Forelimb muscle (tissue), 1 donor: ENCODE measurements around the gene AADAT. TPM values are rescaled to one million over a fixed set of nuclear protein-coding genes. Genes with fewer than 3 reads are reported as not detected.
"Not testable (repeated sequence)": the region's sequence is repeated elsewhere in the genome, so short reads cannot be mapped to it uniquely, and the experiment has no call there.

Experiments
- DNase-seq: peaks from one replicate; pipeline ENCODE4 v3.0.0-alpha.2; 2013; ENCODE audit warnings: low read depth
- polyA plus RNA-seq: library from polyadenylated mRNA; unstranded; fragments of 120-200 nt; gene quantifications from one replicate; pipeline ENCODE4 v1.2.1, GENCODE V29; 2013; ENCODE audit not compliant: insufficient read length

AADAT gene
- 16.9 TPM for polyA plus RNA-seq

DNA sequence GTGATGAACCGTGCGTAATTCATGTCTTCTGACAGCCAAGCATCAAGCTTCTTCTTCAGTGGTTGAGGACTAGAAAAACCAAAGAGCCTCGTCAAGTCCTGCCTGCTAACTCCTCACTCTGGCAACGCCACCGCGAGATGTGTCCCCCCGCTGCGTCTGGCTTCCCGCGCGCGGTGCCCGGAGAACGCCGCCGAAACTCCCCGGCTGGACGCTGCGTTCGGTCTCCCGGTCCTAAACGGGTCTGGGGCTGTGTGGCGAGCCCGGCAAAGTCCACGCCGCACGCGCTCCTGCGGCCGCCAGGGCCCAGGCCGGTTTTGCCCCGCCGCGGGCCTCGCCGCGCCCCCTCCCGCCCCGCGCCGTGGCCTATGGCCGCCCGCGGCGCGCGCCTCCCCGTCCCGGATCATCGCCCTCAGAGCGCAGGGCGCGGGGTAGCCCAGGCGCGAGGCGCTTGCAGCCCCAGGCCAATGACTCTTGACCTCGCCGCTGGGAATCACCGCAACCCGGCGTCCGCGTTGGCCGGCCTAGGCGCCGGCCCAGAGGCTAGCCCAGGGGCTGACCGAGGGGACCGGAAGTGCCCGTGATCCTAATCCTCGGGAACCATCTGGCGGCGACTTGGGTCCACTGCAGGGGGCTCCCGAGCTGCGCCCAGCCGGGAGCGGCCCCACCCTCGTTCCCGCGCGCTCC is at the start of gene AADAT:
Gene AADAT, minus strand, starts transcription at position 289 of the 684 bp plus-strand sequence. Its CDS starts 266 bp downstream, at position 23.
- peak; percentile 40 for DNase-seq

DNA sequence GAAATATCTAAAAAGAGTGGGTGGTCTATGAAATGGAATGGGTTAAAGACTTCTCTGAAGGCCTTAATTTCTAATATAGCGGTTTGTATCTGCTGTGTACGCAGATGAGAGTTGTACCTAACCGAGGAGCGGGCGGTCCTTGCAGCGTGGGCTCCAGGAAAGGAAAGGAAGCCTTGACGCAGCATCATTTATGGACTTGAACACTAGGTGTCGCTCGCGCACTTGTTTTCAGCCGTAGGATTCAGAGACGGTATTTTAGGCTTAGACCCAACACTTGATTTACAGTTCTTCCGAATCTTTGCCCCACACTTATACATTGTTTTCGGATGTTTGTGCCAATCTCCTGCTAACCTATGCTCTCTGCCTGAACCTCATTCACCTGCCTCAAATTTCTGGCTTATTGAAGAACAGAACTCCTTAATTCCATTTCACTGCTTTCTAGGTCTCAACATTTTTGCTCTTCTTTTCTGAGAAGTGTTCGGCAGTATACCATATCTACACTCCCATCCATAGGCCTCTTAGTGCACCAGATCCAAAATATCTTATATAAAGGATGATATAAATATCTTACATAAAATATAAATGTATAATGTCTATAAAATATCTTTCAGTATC is 48.9 kb upstream of the AADAT start:
- DNase-seq: peak; percentile 60

DNA sequence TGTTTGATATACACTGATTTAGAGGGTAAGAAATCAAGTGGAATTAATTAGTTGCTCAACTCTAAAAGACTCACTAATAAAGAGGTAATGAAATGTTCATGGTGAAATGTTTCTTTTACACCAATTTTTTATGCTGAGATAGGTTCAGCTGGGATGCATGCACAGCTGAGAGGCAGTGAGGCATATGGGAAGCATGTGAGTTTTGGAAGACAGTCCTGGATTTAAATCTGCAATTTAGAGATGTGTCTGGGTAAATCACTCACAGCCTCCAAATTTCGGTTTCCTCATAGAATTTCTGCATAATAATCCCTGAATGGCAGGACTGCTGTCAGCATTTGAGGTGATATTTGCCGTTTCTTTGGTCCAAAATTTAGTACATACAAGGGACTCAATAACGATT is 48.2 kb upstream of the AADAT start:
- DNase-seq: no peak

GRCh38 chr4:170137466-170137865 is 47.7 kb upstream of the AADAT start:
- no peak for DNase-seq

GRCh38 chr4:170134821-170135220 is 45.1 kb upstream of the AADAT start:
- no peak for DNase-seq

GRCh38 chr4:170128219-170128804 is 38.6 kb upstream of the AADAT start:
- DNase-seq: no peak

DNA sequence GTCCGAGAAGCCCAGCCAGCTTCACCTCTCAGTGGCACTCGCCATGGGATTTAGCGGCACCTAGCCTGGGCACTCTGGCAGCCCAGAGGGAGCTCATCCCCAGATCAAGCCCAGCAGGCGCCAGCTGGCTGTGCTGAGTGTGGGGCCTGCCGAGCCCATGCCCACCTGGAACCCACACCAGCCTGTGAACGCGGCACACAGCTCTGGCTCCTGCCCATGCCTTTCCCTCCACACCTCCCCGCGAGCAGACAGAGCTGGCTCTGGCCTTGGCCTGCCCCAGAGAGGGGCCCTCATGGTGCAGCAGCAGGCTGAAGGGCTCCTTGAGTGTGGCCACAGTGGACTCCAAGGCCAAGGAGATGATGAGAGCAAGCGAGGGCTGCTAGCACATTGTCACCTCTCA is 38.0 kb upstream of the AADAT start:
- DNase-seq: no peak

- DNase-seq: no peak
Measured at GRCh38 chr4:170124406-170124805, 34.6 kb upstream of the AADAT start.

GRCh38 chr4:170122252-170122651 is 32.5 kb upstream of the AADAT start:
- DNase-seq: no peak

GRCh38 chr4:170114636-170115035 is 24.9 kb upstream of the AADAT start:
- DNase-seq: no peak

GRCh38 chr4:170114183-170114582 is 24.4 kb upstream of the AADAT start:
- not testable (repeated sequence) for DNase-seq

DNA sequence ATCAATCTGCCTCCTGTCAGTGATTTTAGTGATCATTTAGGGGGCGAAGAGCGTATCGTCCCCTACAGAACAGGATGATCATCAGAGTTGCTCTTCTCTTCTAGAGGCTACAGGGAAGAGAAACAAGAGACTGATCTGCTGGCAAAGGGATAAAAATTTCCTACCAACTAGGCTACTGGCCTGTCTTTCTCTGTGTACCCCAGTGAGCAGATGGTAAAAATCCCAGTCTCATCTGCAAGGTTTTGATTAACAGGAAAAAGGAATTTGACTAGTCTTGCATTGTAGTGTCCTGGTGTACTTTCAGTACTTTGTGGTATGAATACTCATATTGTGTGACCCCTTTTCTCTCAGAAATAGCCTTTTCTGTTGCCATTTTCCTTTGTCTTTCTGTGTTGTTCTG is 21.8 kb upstream of the AADAT start:
- DNase-seq: no peak

DNA sequence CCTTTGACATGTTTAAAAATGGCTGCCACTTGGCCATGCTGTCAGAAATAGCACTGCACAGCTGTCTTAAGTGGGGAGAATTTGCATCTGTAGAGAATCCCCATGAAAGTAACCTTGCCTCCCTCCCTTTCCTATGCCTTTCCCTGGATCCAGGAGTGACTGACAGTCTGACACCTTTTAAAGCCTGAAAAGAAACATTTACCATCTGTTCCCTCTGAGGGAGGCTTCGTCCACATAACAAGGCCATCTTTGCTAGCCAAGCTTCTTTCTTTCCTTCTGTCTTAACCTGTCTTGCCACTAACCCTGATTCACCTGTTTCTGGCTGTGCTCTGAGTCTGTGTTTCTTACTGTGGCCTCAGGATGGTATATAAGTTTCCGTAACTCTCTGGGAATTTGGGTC is 21.3 kb upstream of the AADAT start:
- no peak for DNase-seq

DNA sequence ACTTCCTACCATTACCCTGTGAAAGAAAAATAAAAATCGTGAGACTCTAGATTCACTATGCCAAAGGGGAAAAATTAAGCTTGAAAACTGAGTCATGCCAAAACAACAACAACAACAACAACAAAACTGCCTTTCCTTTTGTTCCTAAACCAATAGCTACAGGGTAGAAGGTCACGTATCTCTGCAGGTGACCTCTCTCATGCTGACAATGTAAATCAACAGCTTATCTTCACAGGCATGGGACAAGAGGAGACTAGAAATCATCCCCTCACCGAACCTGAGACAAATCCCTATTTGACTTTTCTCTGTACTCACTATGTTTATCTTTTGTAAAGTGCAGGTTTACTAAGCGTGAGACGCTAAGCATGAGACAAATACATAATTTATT is 20.5 kb upstream of the AADAT start:
- DNase-seq: no peak

DNA sequence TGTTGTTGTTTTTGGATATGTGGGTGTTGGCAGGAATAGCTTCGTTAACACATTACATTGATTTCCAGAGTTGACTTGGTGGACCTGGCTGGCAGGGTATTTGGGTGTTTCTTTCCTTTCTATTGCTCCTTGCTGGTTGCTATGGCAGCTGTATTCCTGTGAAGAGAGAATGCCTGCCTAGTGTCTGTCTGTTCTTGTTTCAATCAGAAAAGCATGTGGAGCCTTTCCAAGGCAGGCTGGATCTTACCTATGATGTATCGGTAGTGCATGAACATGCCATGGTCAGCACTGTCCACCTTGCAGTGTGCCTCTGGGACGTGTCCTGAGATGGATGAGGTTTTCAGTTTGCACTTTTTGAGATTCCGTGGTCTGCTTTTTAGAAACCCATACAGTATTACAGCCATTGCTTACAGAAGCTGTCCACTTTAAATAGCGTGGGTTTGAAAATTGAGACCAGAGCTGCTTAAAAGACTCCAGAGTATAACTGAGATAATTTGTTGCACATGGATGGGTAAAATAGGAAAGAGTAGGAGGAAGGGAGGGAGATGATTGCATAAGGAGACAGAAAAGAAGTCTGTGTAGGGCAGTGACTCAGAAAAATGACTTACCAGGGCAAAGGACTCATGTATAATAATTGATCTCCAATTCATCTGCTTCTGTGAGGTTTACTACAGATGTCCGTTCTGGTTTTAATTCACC is 20.0 kb upstream of the AADAT start:
- DNase-seq: no peak

GRCh38 chr4:170106900-170107299 is 17.1 kb upstream of the AADAT start:
- DNase-seq: no peak

GRCh38 chr4:170102426-170102825 is 12.7 kb upstream of the AADAT start:
- DNase-seq: no peak

DNA sequence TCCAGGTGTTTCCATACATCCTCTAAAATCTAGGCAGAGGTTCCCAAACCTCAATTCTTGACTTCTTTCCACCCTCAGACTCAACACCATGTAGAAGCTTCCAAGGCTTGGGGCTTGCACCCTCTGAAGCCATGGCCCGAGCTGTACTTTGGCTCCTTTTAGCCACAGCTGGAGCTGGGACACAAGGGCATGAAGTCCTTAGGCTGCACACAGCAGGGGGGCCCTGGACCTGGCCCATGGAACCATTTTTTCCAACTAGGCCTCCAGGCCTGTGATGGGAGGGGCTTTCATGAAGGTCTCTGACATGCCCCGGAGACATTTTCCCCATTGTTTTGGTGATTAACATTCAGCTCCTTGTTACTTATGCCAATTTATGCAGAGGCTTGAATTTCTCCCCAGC is 8.4 kb upstream of the AADAT start:
- not testable (repeated sequence) for DNase-seq

DNA sequence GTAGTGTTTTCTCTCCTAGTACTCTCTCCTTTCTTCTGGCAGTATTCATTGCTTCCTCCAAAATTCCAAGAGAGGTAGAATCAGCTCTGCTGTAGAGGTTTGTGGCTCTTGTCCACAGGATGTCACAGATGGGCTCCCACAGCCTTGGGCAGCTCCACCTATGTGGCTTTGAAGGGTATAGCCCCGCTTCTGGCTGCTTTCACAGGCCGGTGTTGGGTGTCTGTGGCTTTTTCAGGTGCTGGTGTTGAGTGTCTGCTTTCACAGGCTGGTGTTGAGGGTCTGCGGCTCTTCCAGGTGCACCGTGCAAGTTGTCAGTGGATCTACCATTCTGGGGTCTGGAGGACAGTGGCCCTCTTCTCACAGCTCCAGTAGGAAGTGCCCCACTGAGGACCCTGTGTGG is 7.9 kb upstream of the AADAT start:
- no peak for DNase-seq

- no peak for DNase-seq
Measured at GRCh38 chr4:170093973-170094535, 4.3 kb upstream of the AADAT start.

DNA sequence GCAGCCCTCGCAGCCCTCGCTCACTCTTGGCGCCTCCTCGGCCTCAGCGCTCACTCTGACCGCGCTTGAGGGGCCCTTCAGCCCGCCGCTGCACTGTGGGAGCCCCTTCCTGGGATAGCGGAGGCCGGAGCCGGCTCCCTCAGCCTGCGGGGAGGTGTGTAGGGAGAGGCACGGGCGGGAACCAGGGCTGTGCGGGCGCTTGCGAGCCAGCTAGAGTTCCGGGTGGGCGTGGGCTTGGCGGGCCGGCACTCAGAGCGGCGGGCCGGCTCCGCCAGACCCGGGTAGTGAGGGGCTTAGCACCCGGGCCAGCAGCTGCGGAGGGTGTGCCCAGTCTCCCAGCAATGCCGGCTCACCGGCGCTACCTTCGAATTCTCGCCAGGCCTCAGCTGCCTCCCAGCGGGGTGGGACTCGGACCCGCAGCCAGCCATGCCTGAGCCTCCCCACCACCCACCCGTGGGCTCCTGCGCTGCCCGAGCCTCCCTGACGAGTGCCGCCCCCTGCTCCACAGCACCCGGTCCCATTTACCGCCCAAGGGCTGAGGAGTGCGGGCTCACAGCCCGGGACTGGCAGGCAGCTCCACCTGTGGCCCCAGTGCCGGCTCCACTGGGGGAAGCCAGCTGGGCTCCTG is 1.4 kb upstream of the AADAT start:
- DNase-seq: no peak
